Activated T-helper 2 cell treated with anti-CD3 and anti-CD28 coated beads, Interferon-gamma antibody, Interleukin-2, Interleukin-4, amounts not matched to agents 10 μg/mL and 5 μg/mL and 100 μg/mL, durations not matched to agents 14 hours and 24 hours and 36 hours (primary cell): Measurements from ENCODE around the gene RNASEH2A. TPM values are rescaled to one million over a fixed set of nuclear protein-coding genes. Genes with fewer than 3 reads are reported as not detected.

Source experiments
- DNase-seq: peaks from one replicate; pipeline ENCODE4 v3.0.0; 2021; ENCODE audit warnings: low spot score
- H3K27ac Mint-ChIP-seq: one replicate; pipeline ENCODE4 v1.8.0; 2021; ENCODE audit warnings: mixed read lengths
- H3K27me3 Mint-ChIP-seq: one replicate; pipeline ENCODE4 v1.8.0; 2021; ENCODE audit warnings: low read depth, mixed read lengths
- H3K36me3 Mint-ChIP-seq: one replicate; pipeline ENCODE4 v1.8.0; 2021; ENCODE audit warnings: low read depth, mixed read lengths
- H3K4me1 Mint-ChIP-seq: one replicate; pipeline ENCODE4 v1.8.0; 2021; ENCODE audit warnings: low read depth, mixed read lengths
- H3K4me3 Mint-ChIP-seq: one replicate; pipeline ENCODE4 v1.8.0; 2021; ENCODE audit warnings: low read depth, mild to moderate bottlenecking, moderate library complexity, mixed read lengths
- H3K9me3 Mint-ChIP-seq: one replicate; pipeline ENCODE4 v1.8.0; 2021; ENCODE audit warnings: mixed read lengths
- intact Hi-C: fragments of 100-400 bp; cut with micrococcal nuclease; formaldehyde crosslinking; loops from one replicate; pipeline ENCODE4 v1.15.1; 2023
- total RNA-seq: library from RNA; stranded (reverse); gene quantifications from 2 replicates; pipeline ENCODE4 v1.2.3, GENCODE V29; 2022

The RNASEH2A gene
- 38.3 and 40.6 TPM in 2 replicates for total RNA-seq

- Mint-ChIP-seq H3K9me3 (no peaks in the 10 kb centered on the region), H3K4me3 (peak within 1 kb of the TSS; percentile 92), H3K27ac (peak within 1 kb of the TSS; percentile 84), H3K27me3 (no peaks in the 10 kb centered on the region), H3K4me1 (peaks cover 16% of the 10 kb centered on the region), H3K36me3 (peaks cover 17% of the 10 kb centered on the region)
- peak; percentile 86 for DNase-seq
- intact Hi-C loops, result no loop called here
Observed at GRCh38 chr19:12806242-12807081, at the start of gene RNASEH2A. TSS of gene RNASEH2A (plus strand) at chr19:12806584. CDS start at chr19:12806674, 90 bp downstream.

GRCh38 chr19:12757544-12758274 lies 48.7 kb upstream of the RNASEH2A start:
- Mint-ChIP-seq H3K9me3 (no peaks in the 10 kb centered on the region), H3K27me3 (peaks cover 2% of the 10 kb centered on the region), H3K27ac (no peak overlapping the region), H3K4me3 (peak overlapping the region; percentile 47), H3K4me1 (peaks cover 4% of the 10 kb centered on the region), H3K36me3 (no peaks in the 10 kb centered on the region)
- DNase-seq, result peak; percentile 65
- intact Hi-C loops, result no loop called here

- Mint-ChIP-seq H3K27me3 (peaks cover 2% of the 10 kb centered on the region), H3K9me3 (no peaks in the 10 kb centered on the region), H3K36me3 (no peaks in the 10 kb centered on the region), H3K27ac (peak overlapping the region; percentile 28), H3K4me1 (peaks cover 4% of the 10 kb centered on the region), H3K4me3 (no peak overlapping the region)
- intact Hi-C loops, result loop anchor here (1.0 kb wide), 2 partner anchors 37 to 88 kb away; no protein-coding TSS in a partner anchor
- DNase-seq, result no peak
Observed at GRCh38 chr19:12759686-12760085, 46.7 kb upstream of the RNASEH2A start.

GRCh38 chr19:12763100-12763499 lies 43.3 kb upstream of the RNASEH2A start:
- no peak overlapping the region for H3K4me3 Mint-ChIP-seq
- intact Hi-C loops, result no loop called here
- no peak overlapping the region for H3K27ac Mint-ChIP-seq
- no peaks in the 10 kb centered on the region for H3K36me3 Mint-ChIP-seq
- DNase-seq, result no peak
- H3K9me3 Mint-ChIP-seq, result no peaks in the 10 kb centered on the region
- peaks cover 5% of the 10 kb centered on the region for H3K4me1 Mint-ChIP-seq
- H3K27me3 Mint-ChIP-seq, result peaks cover 2% of the 10 kb centered on the region

DNA sequence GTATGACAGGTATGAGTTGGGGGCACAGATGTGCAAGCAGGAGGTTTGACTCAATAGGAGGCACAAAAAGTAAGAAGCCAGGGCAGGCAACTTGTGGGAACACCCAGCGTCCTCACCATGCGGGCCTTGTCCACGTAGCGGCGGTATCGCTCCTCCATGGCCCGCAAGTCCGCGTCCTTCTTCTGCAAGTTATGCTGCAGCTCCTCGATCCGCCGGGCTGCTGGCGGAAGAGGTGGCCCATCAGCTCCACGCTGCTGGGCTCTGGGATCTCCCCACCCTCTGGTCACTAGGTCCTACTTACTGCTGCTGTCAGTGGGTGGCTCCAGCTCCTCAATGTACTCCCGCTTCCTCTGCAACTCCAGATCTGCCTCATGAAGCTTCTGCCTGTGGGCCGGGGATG lies 41.7 kb upstream of the RNASEH2A start:
- no peak overlapping the region for H3K4me3 Mint-ChIP-seq
- no peak overlapping the region for H3K27ac Mint-ChIP-seq
- H3K4me1 Mint-ChIP-seq, result peaks cover 5% of the 10 kb centered on the region
- no peak for DNase-seq
- intact Hi-C loops, result no loop called here
- H3K36me3 Mint-ChIP-seq, result no peaks in the 10 kb centered on the region
- no peaks in the 10 kb centered on the region for H3K9me3 Mint-ChIP-seq
- no peaks in the 10 kb centered on the region for H3K27me3 Mint-ChIP-seq

DNA sequence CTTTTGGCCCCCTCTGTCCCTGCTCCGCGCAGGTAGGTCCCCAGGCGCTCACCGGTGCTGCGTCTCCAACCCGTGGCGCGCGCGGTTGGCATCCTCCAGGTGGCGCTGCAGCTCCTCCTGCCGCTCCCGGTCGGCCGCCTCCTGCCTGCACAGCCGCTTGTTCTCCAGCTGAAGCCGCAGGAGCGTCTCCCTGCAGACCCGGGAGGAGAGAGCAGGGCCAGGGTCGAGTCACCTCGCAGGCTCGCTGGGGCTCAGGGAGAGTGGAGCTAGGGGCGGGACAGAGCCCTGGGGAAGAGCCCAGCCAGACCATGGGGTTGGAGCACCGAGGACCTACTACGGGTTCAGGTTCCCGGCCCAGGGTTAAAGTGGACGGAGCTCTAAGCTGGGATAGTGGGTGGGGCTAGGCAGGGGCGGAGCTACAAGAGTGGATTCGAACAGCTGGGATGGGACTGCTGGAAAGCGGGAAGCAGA lies 40.3 kb upstream of the RNASEH2A start:
- Mint-ChIP-seq H3K36me3 (no peaks in the 10 kb centered on the region), H3K4me3 (peak overlapping the region; percentile 26), H3K4me1 (peaks cover 3% of the 10 kb centered on the region), H3K9me3 (no peaks in the 10 kb centered on the region), H3K27ac (no peak overlapping the region), H3K27me3 (no peaks in the 10 kb centered on the region)
- peak; percentile 79 for DNase-seq
- intact Hi-C loops, result loop anchor here (1.0 kb wide), 2 partner anchors 30 to 81 kb away; no protein-coding TSS in a partner anchor

DNA sequence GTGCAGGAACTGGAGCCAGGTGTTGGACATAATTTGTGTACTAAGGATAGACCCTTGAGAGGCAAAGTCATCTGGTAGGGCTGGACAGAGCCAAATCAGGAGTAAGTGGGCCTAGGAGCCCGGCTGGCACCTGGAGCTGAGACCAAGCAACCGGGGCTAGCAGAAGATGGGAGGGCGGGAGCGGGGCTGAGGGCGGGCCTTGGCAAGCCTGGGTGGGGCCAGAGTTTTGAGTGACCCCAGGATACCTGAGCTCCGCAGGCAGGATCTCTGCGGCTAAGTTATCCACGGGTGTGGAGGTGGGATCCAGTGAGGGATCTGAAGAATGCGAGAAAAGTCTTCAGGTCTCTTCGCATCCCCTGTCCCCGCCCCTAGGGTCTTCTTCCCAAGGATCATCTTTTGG lies 39.2 kb upstream of the RNASEH2A start:
- intact Hi-C loops, result no loop called here
- Mint-ChIP-seq H3K4me1 (peaks cover 3% of the 10 kb centered on the region), H3K27me3 (no peaks in the 10 kb centered on the region), H3K36me3 (no peaks in the 10 kb centered on the region), H3K27ac (no peak overlapping the region), H3K4me3 (no peak overlapping the region), H3K9me3 (no peaks in the 10 kb centered on the region)
- DNase-seq, result no peak

DNA sequence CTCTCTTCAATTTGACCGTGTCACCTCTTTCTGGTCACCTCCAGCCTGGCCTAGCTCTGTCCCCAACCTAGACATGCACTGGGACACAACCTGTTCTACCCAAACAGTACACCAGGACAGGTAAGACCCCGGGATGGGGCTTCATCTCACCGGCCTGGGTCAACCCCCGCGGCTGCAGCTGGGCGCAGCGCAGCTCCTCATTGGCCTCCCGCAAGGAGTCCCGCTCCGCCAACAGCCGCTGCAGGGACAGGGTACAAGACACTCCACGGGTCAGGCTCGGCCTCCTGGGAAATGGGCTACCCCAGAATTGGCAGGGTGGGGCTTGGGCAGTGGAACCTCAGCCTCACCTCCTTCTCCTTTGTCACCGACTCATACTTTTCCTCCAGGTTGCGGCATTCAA lies 38.7 kb upstream of the RNASEH2A start:
- H3K27me3 Mint-ChIP-seq, result no peaks in the 10 kb centered on the region
- no peak overlapping the region for H3K4me3 Mint-ChIP-seq
- DNase-seq, result no peak
- H3K27ac Mint-ChIP-seq, result no peak overlapping the region
- intact Hi-C loops, result no loop called here
- H3K36me3 Mint-ChIP-seq, result no peaks in the 10 kb centered on the region
- H3K4me1 Mint-ChIP-seq, result peaks cover 3% of the 10 kb centered on the region
- H3K9me3 Mint-ChIP-seq, result no peaks in the 10 kb centered on the region

DNA sequence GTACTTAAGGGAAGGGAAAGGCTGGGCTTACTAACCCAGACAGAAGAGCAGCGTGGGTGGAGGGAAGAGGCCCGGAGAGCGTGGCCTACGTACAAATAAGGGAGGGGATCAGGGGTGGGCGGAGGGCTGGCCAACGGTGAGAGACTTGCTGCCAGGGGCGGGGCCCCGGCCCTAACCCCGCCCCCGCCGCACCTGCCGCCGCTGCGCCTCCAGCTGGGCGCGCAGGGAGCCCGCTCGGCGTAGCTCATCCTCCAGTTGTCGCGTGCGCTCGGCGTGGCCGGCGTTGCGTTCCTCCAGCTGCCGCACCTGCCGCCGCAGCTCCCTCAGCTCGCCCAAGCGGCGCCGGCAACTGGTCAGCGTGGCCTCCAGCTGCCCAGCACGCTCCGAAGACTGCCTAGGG lies 36.7 kb upstream of the RNASEH2A start:
- no peak for DNase-seq
- Mint-ChIP-seq H3K27me3 (no peaks in the 10 kb centered on the region), H3K4me1 (peaks cover 9% of the 10 kb centered on the region), H3K36me3 (no peaks in the 10 kb centered on the region), H3K27ac (no peak overlapping the region), H3K9me3 (no peaks in the 10 kb centered on the region), H3K4me3 (no peak overlapping the region)
- intact Hi-C loops, result no loop called here

- H3K27ac Mint-ChIP-seq, result no peak overlapping the region
- no peaks in the 10 kb centered on the region for H3K36me3 Mint-ChIP-seq
- intact Hi-C loops, result no loop called here
- DNase-seq, result no peak
- H3K4me3 Mint-ChIP-seq, result no peak overlapping the region
- peaks cover 9% of the 10 kb centered on the region for H3K4me1 Mint-ChIP-seq
- H3K9me3 Mint-ChIP-seq, result no peaks in the 10 kb centered on the region
- H3K27me3 Mint-ChIP-seq, result no peaks in the 10 kb centered on the region
Observed at GRCh38 chr19:12770922-12771321, 35.5 kb upstream of the RNASEH2A start.

DNA sequence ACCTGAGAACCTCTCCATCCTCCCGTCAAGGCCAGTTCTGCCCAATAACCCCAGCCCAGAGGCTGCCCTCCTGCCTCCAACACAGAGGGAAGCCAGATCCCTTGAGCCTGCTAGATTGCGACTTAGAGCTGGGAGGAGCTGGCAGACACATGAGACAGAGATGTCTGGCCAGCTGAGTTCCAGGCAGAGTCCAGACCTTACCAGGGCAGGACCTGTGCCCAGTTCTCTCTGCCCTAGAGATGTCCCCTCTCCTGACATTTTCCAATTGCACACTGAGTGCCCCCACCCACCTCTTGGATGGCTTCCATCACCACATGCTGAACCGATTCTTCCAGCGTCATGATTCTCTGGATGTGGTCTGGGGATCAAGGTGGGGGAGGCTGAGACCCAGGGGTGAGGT lies 34.1 kb upstream of the RNASEH2A start:
- no peak overlapping the region for H3K4me3 Mint-ChIP-seq
- intact Hi-C loops, result no loop called here
- H3K4me1 Mint-ChIP-seq, result peaks cover 8% of the 10 kb centered on the region

GRCh38 chr19:12773571-12773970 lies 32.8 kb upstream of the RNASEH2A start:
- DNase-seq, result no peak
- peak overlapping the region; percentile 10 for H3K4me3 Mint-ChIP-seq
- H3K9me3 Mint-ChIP-seq, result no peaks in the 10 kb centered on the region
- no peaks in the 10 kb centered on the region for H3K36me3 Mint-ChIP-seq
- H3K4me1 Mint-ChIP-seq, result peaks cover 14% of the 10 kb centered on the region
- H3K27me3 Mint-ChIP-seq, result no peaks in the 10 kb centered on the region
- intact Hi-C loops, result no loop called here
- H3K27ac Mint-ChIP-seq, result no peak overlapping the region

More for the DNA sequence above, 34.1 kb upstream of the RNASEH2A start:
- H3K36me3 Mint-ChIP-seq, result no peaks in the 10 kb centered on the region
- no peak for DNase-seq
- no peaks in the 10 kb centered on the region for H3K27me3 Mint-ChIP-seq
- no peak overlapping the region for H3K27ac Mint-ChIP-seq
- no peaks in the 10 kb centered on the region for H3K9me3 Mint-ChIP-seq
